HG03025 (cell line): ENCODE results near the gene CIROP.

Experiments
- ATAC-seq: cut with Tn5 transposase; IDR thresholded peaks from one replicate; pipeline ENCODE4 v1.9.1; 2021; ENCODE audit warnings: mild to moderate bottlenecking, moderate library complexity; ENCODE audit not compliant: unreplicated experiment, low FRiP score

Gene CIROP

GRCh38 chr14:23095196-23096108, 9.3 kb downstream of the CIROP start, which contains the start of gene C14orf119:
C14orf119 (plus strand) TSS chr14:23095505; CDS start chr14:23097659, 2,154 bp downstream.
- peak; percentile 81 for ATAC-seq

DNA sequence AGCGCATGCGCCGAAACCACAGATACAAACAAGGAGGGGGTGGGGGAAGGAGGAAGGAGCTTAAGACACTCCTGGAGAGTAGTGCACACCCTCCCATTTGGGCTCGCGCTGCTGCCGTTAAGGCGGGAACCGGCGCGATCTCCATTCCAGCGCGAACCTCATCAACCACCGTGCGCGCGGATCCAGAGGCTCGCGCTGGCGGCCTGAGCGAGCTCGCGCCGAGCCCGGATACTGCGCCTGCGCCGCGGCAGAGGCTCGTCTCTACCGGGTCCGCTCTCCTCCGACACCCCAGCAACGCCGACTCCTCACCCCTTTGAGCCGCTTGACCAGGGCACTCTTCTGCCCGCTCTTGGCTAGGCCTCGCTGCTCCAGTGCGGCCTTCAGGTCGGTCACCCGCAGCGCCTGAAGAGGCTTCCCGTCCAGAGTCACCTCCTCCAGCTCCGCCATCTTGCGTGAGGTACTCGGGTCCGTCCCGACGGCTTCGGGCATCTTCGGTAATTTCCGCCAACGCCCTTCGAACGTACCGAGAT, 10.1 kb downstream of the CIROP start, which contains the start of gene ACIN1:
ACIN1 (minus strand) TSS at position 471 of the 530 bp plus-strand sequence; CDS start at position 447, 24 bp downstream.
- ATAC-seq, result peak; percentile 40

DNA sequence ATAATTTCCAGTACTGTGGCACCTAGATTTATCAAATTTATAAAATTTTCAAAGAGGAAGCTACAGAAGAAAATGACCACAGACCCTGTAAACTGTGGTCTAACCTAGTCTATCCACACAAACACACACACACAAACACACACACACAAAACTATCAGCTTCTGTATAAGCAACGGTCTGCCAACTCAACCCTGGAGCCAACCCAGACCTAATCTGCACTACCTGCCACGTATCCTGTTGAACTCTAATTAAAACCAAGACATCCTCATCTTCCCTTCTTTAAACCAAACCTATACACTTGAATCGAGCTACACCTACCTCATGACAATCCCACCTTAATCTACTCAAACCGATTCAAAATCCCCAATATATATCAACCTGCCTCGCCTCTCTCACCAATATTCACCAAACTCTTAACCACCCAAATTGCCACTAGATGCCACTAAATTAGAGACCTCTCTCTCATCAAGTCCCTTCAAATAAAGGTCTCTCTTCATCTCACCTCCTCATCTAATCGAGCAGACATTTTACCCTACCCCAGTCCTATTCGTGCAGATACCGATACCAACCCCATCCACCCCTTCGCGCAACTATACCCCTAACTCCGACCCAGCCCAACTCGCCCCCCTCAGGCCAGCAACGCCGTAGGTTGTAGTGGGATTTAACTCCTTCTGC, 10.7 kb downstream of the CIROP start:
- no peak for ATAC-seq

DNA sequence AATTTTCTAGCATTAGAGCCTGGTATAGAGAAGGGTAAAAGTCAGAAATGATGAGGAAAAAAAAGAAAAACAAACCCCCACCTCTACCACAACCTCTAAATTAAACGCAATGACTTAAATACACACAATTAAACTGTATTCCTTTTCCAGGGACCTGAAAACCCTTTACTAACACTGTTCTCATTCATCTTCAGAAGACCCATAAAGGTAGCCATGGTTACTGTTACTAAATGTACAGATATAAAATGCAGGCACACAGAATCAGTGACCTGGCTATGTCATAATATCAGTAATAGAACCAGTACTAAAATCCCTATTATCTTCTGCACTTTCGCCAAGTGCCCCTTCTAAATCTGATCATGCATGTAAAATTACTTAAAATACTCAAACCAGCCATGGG, 11.3 kb downstream of the CIROP start:
- ATAC-seq, result no peak

- ATAC-seq, result no peak
Observed at GRCh38 chr14:23093104-23093503, 11.7 kb downstream of the CIROP start.

DNA sequence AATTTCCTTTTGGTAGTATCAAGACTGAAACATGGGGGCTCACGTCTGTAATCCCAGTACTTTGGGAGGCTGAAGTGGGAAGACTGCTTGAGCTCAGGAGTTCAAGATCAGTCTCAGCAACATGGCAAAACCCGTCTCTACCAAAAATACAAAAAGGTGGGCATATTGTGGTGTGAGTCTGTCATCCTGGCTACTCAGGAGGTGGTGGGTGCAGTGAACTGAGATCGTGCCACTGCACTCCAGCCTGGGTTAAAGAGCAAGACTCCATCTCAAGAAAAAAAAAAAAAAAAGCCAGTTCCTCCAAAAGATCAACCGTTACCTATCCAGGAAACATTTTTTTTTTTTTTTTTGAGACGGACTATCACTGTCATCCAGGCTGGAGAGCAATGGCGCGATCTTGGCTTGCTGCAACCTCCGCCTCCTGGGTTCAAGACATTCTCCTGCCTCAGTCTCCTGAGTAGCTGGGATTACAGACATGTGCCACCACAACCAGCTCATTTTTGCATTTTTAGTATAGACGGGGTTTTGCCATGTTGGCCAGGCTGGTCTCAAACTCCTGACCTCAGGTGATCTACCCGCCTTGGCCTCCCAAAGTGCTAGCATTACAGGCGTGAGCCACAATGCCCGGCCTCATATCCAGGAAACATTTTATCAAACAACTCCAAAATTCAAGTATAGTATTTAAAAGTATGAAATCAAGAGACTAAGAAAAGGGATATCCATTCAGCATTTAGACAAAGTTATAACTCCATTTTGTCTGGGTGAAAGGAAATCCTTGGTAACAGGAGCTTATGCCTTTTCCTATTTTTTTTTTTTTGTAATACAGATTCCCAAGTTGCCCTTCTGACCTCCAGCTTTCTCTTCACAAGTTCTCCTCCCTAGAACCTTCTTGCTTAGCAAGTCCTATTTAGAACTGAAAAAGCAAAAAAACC, 13.2 kb downstream of the CIROP start:
- no peak for ATAC-seq

DNA sequence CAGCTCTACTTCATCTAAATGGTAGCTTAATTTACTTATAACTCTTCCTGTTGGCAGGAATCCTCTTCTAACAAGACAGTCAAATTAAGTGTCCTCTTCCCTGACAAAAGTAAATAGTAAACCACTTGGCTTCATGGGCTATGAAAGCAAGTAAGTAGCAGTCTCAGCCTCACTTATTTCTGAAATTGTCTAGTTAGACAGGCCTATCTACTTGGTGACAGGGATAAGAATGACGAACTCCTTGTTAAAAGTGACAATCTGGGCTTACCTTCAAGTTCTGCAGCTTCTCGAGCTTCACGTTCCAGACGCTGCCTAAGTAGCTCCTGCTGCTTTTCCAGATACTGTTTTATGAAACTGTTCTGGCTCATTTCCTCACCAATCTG, 14.5 kb downstream of the CIROP start:
- no peak for ATAC-seq

GRCh38 chr14:23089498-23090253, 15.1 kb downstream of the CIROP start:
- ATAC-seq, result no peak

DNA sequence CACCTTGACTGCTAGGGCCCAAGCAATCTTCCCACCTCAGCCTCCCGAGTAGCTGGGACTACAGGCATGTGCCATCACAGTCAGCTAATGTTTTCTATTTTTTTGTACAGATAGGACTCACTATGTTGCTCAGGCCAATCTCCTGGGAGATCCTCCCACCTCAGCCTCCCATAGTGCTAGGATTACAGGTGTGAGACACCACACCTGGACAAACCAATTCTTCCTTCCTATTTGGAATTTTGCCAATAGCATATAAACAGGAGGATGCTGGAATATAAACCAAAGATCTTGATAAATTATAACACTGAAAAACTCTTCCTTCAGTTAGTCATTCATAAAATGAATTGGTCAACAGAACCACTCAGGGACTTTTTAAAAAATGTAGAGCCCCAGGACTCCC, 18.2 kb downstream of the CIROP start:
- no peak for ATAC-seq

DNA sequence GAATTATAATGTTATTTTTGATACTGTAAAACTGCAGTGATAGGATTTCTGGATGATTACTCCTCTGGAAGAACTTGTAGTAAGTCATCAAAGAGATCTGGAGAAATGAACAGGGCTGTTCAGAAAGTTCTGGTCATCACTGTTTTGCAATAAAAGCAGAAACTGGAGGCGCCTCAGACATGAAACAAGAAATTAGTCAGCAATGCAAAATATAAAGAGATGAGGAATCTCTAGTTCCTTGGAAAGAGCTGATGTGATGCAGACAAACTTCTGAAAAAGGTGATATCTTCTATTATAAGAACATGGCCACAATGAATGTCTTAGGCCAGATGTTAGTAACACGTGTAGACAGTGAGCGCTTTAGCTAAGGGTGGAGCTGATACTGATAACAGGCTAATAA, 19.3 kb downstream of the CIROP start:
- ATAC-seq, result no peak

DNA sequence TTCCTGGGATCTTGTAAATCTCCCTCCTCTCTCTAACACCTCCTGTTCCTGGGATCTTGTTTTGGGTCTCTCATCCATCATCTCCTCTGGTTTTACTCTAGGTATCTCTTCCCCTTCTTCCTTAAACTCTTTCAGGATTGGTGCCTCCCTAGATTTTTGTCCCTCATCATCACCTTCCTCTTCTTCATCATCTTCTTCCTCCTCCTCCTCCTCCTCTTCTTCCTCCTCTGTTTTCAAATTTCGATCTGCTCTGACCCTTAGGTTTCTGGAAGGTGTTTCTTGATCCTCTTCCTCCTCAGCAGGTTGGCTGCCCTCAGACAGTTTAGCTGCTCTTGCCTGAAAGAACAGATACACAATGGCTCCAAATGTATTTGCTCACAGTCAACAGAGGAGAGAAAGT, 24.3 kb downstream of the CIROP start:
- no peak for ATAC-seq

- no peak for ATAC-seq
Observed at GRCh38 chr14:23079716-23080115, 25.1 kb downstream of the CIROP start.

DNA sequence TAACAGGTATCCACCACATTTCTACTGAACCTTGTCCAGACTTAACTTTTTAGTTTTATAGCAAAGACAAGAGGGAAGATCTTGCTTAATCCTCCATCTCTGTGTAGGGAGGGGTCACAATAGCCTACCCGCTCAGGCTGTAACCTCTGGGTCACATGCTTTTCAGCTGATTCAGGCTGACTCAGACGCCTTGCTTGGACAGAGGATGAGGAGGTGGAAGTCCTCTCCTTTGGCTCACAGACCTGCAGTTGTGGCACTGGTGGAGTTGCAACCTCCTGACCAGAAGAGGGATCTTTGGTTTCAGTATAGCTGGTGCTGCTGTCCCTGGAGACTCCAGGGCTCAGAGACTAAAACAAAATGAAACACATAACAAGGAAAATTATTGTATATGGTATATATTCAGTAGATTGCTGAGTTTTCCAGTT, 26.1 kb downstream of the CIROP start:
- no peak for ATAC-seq

GRCh38 chr14:23077962-23078361, 26.8 kb downstream of the CIROP start:
- no peak for ATAC-seq

GRCh38 chr14:23076785-23077408, 27.9 kb downstream of the CIROP start:
- ATAC-seq, result no peak

- ATAC-seq, result no peak
Observed at GRCh38 chr14:23074906-23075305, 29.9 kb downstream of the CIROP start.

- no peak for ATAC-seq
Observed at GRCh38 chr14:23071921-23072539, 32.8 kb downstream of the CIROP start.

- ATAC-seq, result peak; percentile 72
Observed at GRCh38 chr14:23071244-23071920, 33.4 kb downstream of the CIROP start.
